ENCODE measurements around the gene CFHR1.
"Not testable (repeated sequence)": the region's sequence is repeated elsewhere in the genome, so short reads cannot be mapped to it uniquely, and the experiment has no call there.

CFHR1 gene

GRCh38 chr1:196819531-196819930 is at the start of gene CFHR1:
CFHR1 (plus strand) TSS chr1:196819731; CDS start chr1:196819845, 114 bp downstream.
- DNase-seq (ENCODE audit: low read depth in 2 of 2): not testable (repeated sequence)

DNA sequence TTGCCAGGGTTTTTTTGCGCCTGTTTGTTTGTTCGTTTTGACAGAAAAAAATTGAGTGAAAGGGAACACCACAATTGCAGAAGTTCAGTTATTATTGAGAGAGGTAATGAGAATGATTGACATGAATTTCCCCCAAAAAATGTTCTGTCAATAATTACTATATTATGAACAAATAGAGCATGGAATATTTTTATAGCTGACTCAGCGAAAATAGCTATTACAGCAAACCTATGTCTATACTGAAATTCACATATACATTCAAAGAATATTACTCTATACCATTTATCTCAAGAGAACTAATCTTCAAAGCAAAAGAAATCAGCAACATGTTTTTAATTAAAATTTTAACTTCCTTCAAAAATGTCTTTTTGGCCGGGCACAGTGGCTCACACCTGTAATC is 49.7 kb upstream of the CFHR1 start:
- DNase-seq (ENCODE audit: low read depth in 2 of 2): not testable (repeated sequence)

GRCh38 chr1:196773713-196774112 is 45.8 kb upstream of the CFHR1 start:
- no peak for DNase-seq (ENCODE audit: low read depth in 2 of 2)

DNA sequence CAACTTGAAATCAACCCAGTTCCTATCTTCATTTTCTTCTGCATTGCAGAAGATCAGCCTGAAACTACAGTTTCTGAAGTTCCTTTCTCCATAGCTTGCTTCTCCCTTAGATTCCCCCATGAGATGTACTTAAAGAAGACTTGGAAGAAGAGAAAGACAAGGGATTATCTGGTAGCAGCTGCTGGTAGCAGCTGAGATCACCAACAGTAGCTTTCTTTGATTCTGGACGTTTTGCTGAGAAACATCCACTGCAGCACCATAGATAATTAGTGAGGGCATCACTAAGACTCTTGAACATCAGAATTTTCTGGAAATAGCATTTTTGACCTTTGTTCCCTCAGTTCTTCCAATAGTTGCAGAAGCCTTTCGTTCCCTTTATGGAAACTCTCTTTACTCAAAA is 45.4 kb upstream of the CFHR1 start:
- no peak for DNase-seq (ENCODE audit: low read depth in 2 of 2)

- no peak for DNase-seq (ENCODE audit: low read depth in 2 of 2)
Measured at GRCh38 chr1:196774603-196775002, 44.9 kb upstream of the CFHR1 start, which contains the start of gene CFHR3. CFHR3 (plus strand) TSS chr1:196774840; CDS start chr1:196774887, 47 bp downstream.

DNA sequence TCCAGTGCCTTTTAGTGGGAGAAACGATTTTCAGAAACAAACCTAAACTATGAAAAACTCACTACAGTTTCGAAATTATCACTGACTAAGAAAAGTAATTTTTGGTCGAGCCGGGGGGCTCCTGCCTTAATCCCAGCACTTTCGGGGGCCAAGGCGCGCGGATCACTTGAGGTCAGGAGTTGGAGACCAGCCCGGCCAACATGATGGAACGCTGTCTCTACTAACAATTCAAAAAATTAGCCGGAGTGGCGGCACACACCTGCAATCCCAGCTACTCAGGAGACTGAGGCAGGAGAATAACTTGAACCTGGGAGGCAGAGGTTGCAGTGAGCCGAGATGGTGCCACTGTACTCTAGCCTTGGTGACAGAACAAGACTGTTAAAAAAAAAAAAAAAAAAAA is 41.9 kb upstream of the CFHR1 start:
- no peak for DNase-seq (ENCODE audit: low read depth in 2 of 2)

DNA sequence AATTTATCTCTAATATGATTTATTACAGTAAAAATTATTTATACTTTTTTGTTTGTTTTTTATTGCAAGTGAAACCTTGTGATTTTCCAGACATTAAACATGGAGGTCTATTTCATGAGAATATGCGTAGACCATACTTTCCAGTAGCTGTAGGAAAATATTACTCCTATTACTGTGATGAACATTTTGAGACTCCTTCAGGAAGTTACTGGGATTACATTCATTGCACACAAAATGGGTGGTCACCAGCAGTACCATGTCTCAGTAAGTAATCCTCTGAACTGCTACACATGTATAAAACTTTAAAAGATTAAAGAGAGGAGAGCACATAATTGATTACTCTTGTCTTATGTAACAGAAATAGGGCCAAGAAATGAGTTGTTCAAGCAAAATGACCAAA is 40.4 kb upstream of the CFHR1 start:
- DNase-seq (ENCODE audit: low read depth in 2 of 2): no peak

GRCh38 chr1:196791252-196791651 is 28.3 kb upstream of the CFHR1 start:
- not testable (repeated sequence) for DNase-seq (ENCODE audit: low read depth in 2 of 2)

- not testable (repeated sequence) for DNase-seq (ENCODE audit: low read depth in 2 of 2)
Measured at GRCh38 chr1:196794103-196794502, 25.4 kb upstream of the CFHR1 start.

DNA sequence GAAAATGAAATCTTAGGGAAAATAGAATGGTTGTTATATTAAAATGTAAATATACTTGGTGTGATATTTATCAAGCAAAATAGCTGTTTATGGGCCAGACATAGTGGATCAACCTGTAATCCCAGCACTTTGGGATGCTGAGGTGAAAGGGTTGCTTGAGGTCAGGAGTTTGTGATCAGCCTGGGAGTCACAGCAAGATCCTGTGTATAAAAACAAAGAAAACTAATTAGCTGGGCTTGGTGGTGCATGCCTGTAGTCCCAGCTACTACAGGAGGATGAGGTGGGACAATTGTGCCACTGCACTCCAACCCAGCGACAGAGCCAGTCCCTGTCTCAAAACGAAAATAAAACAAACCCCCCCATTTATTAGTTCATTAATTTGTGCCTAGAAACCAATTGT is 21.6 kb upstream of the CFHR1 start:
- DNase-seq (ENCODE audit: low read depth in 2 of 2): no peak

DNA sequence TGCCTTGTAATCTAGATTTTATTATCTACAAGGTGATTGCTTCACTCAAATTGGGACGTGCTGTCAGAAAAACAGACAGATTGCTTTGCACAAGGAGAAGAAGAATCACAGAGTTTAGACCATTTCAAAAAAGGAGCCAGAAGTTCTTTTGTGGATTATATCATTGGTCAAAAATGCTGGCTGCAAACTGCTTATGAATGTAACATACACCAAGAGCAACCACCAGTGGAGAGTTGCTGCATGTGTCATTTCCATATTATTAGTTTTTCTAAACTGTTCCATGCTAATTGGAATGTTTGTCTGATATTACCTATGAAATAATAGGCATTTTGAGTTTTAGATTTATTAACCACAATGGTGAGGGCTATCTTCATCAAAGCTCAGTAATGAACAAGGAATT is 17.6 kb upstream of the CFHR1 start:
- DNase-seq (ENCODE audit: low read depth in 2 of 2): not testable (repeated sequence)

- no peak for DNase-seq (ENCODE audit: low read depth in 2 of 2)
Measured at GRCh38 chr1:196808529-196809235, 10.8 kb upstream of the CFHR1 start.

DNA sequence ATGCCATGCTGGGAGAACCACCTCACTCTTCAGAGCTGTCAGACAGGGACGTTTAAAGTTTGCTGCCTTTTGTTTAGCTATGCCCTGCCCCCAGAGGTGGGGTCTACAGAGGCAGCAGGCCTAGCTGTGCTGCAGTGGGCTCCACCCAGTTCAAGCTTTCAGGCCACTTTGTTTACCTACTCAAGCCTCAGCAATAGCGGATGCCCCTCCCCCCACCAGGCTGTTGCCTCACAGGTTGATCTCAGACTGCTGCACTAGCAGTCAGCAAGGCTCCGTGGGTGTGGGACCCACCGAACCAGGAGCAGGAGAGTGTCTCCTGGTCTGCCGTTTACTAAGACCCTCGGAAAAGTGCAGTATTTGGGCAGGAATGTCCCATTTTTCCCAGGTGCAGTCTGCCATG is 2.1 kb upstream of the CFHR1 start:
- DNase-seq (ENCODE audit: low read depth in 2 of 2): not testable (repeated sequence)

- DNase-seq (ENCODE audit: low read depth in 2 of 2): not testable (repeated sequence)
Measured at GRCh38 chr1:196827860-196828259, 8.3 kb downstream of the CFHR1 start.

- not testable (repeated sequence) for DNase-seq (ENCODE audit: low read depth in 2 of 2)
Measured at GRCh38 chr1:196849613-196850492, 30.3 kb downstream of the CFHR1 start.

GRCh38 chr1:196856053-196856452 is 36.5 kb downstream of the CFHR1 start:
- DNase-seq (ENCODE audit: low read depth in 2 of 2): no peak

GRCh38 chr1:196857188-196857587 is 37.7 kb downstream of the CFHR1 start:
- DNase-seq (ENCODE audit: low read depth in 2 of 2): no peak

DNA sequence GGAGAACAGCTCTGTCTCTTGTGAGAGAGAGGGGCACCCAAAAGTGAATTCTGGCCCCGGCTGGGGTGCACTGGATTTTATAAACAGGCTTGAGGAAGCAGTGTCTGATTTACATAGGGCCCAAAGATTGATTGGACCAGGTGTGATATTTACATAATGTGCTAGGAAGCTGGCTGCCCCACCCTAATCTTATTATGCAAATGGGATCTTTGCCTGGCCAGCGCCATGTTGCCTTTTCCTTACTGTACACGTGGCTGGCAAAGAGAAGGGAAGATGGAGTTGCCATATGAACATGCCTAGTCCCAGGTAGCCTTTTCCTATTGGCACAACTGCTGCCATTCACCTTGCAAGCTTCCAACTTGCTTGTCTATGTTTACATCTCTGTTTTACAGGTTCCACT is 39.3 kb downstream of the CFHR1 start:
- no peak for DNase-seq (ENCODE audit: low read depth in 2 of 2)

DNA sequence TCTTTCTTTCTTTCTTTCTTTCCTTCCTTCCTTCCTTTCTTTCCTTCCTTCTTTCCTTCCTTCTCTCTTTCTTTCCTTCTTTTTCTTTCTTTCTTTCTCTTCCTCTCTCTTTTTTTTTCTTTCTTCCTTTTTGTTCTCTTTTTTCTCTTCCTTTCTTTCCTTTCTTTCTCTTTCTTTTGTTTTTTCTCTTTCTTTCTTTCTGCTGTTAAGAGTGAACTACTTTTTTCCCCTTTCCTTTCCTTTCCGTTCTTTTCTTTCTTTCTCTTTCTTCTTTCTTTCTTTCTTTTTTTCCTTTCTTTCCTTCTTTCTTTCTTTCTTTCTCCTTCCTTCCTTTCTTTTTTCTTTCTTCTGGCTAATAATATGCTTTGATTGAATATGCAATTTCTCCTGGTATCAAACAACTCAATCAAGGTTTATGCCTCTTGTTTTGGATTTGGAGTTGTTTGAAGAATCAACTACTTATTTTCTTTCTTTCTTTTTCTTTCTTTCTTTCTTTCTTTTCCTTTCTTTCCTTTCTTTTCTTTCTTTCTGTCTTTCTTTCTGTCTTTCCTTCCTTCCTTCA is 40.9 kb downstream of the CFHR1 start:
- DNase-seq (ENCODE audit: low read depth in 2 of 2): no peak

DNA sequence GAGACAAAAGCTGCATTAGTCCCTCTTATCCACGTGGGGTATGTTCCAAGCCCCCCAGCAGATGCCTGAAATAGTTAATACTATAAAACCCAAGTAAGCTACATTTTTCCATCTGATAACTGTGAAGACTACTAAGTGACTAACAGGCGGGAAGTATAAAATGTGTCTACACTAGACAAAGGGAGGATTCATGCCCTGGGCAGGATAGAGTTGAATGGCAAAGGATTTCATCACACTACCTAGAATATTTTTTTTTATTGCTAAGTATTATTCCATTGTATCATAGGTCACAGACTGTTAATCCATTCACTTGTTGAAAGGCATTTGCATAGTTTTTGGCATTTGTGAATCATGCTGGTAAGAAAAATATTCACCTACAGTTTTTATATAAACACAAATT is 41.9 kb downstream of the CFHR1 start:
- no peak for DNase-seq (ENCODE audit: low read depth in 2 of 2)

DNA sequence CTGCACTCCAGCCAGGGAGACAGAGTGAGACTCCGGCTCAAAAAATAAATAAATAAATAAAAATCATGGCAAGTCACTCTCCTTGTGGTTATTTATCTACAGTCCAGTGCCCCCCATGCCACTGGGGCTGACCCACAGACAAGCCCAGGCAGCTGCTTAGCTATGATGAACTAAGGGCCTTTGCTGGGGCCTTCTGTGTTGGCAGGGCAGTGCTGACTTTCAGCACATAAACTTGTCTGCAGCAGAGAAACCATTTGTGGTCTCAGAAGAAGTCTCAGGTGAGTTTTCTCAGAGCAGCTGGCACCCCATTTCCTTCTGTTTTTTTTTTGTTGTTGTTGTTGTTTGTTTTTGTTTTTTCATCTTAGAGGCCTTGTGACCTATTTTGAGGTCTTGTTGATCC is 47.4 kb downstream of the CFHR1 start:
- DNase-seq (ENCODE audit: low read depth in 2 of 2): no peak

DNA sequence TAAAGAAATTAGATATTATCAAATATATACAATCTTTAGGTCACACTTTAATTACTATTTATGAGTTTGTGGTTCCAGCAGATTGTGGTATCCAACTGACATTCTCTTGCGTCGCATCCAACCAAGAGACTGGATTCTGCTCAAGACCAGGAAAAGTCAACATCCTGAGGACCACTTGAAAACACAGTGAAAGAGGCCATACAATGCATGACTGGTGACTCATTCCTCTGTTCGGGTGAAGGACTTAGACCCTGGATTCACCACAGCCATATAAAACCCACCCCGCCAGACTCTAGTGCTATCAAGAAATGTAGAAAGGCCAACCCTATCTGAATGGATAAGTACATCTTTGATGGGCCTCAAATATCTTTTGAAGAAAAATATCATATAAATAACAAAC is 53.9 kb downstream of the CFHR1 start:
- no peak for DNase-seq (ENCODE audit: low read depth in 2 of 2)

DNA sequence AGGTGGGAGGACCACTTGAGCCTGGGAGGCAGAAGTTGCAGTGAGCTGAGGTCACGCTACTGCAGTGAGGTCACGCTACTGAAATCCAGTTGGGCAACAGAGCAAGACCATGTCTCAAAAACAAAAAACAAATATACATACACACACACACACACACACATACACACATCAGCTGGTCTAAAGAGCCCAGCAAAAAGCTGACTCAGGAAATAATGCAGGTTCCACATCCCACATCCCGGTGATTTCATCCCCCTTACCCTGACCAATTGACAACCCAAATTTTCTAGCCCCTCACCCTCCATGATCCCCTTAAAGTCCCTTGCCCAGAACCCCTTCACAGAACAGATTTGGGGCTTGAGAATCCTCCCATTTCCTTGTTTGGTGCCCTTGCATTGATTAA is 56.4 kb downstream of the CFHR1 start:
- no peak for DNase-seq (ENCODE audit: low read depth in 2 of 2)

Data from stimulated activated CD8-positive, alpha-beta memory T cell treated with anti-CD3 and anti-CD28 coated beads, Interleukin-2, amount 100 ng/mL, for 48 hours (primary cell).